Activated CD4-positive, alpha-beta T cell treated with anti-CD3 and anti-CD28 coated beads, Interleukin-2, Interleukin-6, amounts not matched to agents 100 ng/mL and 50 ng/mL, durations not matched to agents 16 hours and 8 hours (primary cell): ENCODE results near the gene RPS18.
"Not testable (repeated sequence)": the region's sequence is repeated elsewhere in the genome, so short reads cannot be mapped to it uniquely, and the experiment has no call there.

Experiments used
- DNase-seq: peaks from one replicate; pipeline ENCODE4 v3.0.0-alpha.2; 2020

RPS18 gene

GRCh38 chr6:33271468-33272274, at the start of gene RPS18, which contains the start of gene VPS52:
Gene RPS18 (plus strand): TSS chr6:33272075. CDS start chr6:33272120, 45 bp downstream.
Gene VPS52 (minus strand): TSS chr6:33271876. CDS start chr6:33271675, 201 bp downstream.
- peak; percentile 97 for DNase-seq

DNA sequence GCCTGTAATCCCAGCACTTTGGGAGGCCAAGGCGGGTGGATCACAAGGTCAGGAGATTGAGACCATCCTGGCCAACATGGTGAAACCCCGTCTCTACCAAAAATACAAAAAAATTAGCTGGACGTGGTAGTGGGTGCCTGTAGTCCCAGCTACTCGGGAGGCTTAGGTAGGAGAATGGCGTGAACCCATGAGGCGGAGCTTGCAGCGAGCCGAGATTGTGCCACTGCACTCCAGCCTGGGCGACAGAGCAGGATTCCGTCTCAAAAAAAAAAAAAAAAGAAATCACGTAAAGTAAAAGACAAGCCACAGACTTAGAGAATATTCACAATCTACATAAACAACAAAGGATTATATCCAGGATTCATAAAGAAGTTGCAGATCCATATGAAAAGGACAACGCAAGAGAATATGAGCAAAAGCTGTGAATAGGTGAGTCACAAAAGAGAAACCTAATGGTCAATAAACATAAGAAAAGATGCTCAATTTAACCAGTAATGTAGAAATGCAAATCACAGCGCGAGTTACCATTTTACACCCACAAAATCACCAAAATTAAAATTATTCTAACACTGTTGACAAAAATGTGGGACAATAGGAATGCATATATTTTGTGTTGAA, 45.3 kb upstream of the RPS18 start:
- DNase-seq = not testable (repeated sequence)

- DNase-seq = no peak
Measured at GRCh38 chr6:33235221-33235634, 36.6 kb upstream of the RPS18 start.

GRCh38 chr6:33236328-33236727, 35.5 kb upstream of the RPS18 start:
- no peak for DNase-seq

GRCh38 chr6:33236852-33237251, 35.0 kb upstream of the RPS18 start:
- no peak for DNase-seq

GRCh38 chr6:33237741-33238140, 34.1 kb upstream of the RPS18 start:
- DNase-seq = no peak

GRCh38 chr6:33241968-33242367, 29.9 kb upstream of the RPS18 start:
- DNase-seq = peak; percentile 61

DNA sequence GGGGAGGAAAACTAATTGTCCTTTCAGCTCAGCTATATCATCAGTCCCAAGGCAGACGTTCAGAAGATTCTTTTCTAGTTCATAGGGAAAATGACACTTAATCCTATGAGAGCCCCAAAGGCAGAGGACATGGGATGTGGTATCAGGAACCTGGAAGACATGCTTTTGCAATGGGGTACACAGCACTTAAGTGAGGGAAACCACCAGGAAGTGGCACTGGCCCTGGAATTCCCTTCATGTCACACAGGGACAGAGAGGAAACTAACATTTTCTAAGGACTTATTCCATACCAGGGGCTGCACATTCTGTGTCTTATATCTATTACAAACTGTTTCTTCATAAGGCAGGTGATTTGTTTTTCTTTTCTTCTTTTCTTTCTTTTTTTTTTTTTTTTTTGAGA, 28.4 kb upstream of the RPS18 start:
- no peak for DNase-seq

DNA sequence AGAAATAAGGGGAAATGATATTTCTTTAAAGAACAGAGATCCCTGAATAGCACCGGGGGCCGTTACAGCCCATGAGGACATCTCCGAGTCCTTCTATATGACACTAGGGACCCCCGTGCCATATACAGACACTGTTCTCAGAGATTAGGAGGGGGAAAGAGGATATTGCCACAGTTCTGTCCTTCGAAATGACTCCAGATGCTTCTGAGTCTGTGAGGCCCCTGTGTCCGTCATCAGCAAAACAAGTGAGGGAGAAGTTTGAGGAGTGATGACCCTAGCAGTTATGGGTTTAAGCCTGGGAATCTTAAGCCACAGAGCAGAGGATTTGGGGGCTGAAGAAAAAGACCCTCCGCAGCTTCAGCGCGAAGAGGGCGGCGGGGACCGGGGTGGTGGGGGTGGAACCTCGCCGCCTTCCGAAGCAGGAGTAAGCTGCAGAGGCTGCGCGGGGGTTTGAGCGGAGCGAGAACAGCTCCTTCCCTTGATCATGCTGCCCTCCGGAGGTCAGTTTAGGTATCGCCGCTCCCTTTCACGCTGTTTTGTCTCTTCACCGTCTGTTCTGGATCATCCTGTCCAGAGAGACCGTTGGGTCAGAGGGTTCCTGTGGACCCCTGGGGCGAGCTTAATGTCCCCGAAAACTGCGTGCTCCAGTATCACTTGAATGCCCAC, 23.8 kb upstream of the RPS18 start:
- DNase-seq = peak; percentile 93

- DNase-seq = no peak
Measured at GRCh38 chr6:33248643-33248931, 23.3 kb upstream of the RPS18 start.

- peak; percentile 98 for DNase-seq
Measured at GRCh38 chr6:33248932-33249731, 22.7 kb upstream of the RPS18 start.

DNA sequence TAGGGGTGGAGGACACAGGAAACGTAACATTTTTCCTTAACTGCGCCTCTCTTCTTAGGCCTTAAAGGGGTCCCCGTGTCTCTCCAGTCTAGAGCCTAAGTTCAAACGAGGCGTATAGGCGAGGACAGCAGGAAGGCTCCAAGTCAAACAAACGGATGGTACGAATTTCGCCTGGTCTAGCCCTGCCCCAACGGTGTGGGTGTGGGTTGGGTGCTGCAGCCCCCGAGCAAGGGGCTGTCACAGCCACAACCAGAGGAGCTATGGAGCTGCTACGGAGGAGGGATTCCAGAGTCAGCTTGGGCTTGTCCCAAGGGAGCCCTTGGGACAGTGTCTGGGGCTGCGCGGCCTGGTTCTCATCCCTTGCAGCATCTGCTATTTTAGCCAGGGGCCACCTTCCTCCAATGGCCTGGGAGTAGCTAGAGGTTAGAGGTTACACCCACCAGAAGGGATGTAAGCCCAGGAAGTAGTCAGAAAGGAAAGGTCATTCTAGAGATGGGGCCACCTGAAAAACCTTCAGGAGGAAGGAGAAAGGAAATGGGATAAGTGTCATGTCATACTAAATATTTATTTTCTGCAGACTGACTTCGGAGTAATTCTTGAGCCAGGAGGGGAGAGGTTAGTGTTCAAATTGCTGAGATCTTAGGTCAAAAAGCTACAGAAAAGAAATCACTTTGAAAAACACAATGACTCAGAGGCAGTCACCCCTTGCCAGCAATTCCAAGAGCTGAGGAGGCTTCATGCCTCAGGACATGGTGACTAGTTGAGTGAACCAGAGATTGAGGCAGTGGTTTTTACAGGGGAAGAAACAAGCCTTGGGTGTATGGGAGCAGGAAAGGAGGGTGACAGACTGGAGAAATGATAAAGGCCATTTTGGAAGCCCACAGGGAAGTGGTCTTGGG, 21.9 kb upstream of the RPS18 start:
- peak; percentile 37 for DNase-seq

DNA sequence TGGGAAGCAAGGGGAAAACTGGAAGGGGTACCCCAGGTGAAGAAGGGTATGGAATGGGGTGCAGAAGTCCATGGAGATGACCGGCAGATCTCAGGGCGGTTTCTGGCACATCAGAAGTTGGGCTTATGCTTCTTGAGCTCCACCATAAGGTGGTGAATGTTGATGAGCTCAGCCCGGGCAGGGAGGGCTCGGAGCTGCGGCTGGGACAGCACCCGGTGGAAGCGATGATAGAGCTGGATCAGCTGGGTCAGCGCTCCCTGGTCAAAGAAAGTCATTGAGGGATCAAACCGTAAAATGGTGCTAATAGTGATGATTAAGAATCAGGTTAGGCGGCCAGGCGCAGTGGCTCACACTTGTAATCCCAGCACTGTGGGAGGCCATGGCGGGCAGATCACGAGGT, 21.1 kb upstream of the RPS18 start:
- DNase-seq = no peak

- DNase-seq = peak; percentile 23
Measured at GRCh38 chr6:33251395-33252012, 20.4 kb upstream of the RPS18 start.

- no peak for DNase-seq
Measured at GRCh38 chr6:33252759-33253158, 19.1 kb upstream of the RPS18 start.

- no peak for DNase-seq
Measured at GRCh38 chr6:33254591-33254990, 17.3 kb upstream of the RPS18 start.

GRCh38 chr6:33259032-33259431, 12.8 kb upstream of the RPS18 start:
- DNase-seq = no peak

DNA sequence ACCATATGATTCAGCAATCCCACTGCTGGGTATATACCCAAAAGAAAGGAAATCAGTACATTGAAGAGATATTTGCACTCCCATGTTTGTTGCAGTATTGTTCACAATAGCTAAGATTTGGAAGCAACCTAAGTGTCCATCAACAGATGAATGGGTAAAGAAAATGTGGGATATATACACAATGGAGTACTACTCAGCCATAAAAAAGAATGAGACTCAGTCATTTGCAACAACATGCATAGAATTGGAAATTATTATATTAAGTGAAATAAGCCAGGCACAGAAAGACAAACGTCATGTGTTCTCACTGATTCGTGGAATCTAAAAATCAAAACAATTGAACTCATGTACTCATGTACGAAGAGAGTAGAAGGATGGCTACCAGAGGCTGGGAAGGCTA, 9.4 kb upstream of the RPS18 start:
- DNase-seq = not testable (repeated sequence)

DNA sequence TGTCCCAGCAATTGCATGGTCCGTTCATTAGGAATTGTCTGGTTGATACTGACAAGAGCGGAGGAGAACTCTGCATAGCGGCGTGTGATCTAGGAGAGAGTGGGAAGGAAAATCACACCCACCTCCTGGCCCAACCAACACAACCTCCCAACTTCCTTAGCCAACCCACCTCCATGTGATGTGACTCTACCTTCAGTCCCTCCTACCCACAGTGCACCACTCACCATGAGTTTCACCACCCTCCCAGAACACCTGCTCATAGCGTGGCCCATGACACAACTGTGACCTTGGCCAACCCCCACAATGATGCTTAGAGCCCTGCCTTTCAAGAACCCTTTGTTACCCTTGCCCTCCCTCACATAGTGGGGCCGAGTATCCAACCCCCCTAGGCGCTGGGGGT, 7.9 kb upstream of the RPS18 start:
- no peak for DNase-seq

- no peak for DNase-seq
Measured at GRCh38 chr6:33271117-33271467, 783 bp upstream of the RPS18 start.

GRCh38 chr6:33272275-33273128, 627 bp downstream of the RPS18 start:
- DNase-seq = no peak
